HepG2 (cell line): ENCODE measurements around the gene NME4. TPM values are rescaled to one million over a fixed set of nuclear protein-coding genes. Genes with fewer than 3 reads are reported as not detected.

Experiments used
- ATAC-seq: fragments of 200-7000 bp; cut with Tn5 transposase; 3 replicates; pipeline ENCODE4 v1.9.1; 2020; ENCODE audit warnings: mild to moderate bottlenecking, moderate library complexity
- BruUV-seq: library from RNA; stranded (reverse); fragments of 400-500 nt; replicated peaks from 2 replicates; lab custom pipeline; 2021; lab: Mats Ljungman, UMichigan
- CTCF ChIA-PET: fragments of 300-600 bp; formaldehyde crosslinking; extraction: SDS; loops from one replicate; lab custom pipeline; 2021; ENCODE audit warnings: low total read pairs, inconsistent platforms, low intra/inter-chr PET ratio; lab: Yijun Ruan, JAX
- POLR2A ChIA-PET: fragments of 350-600 bp; sonication (Branson Sonifier 250); formaldehyde crosslinking; loops from one replicate; lab custom pipeline; 2020; ENCODE audit warnings: antibody characterized with exemption, inconsistent platforms; lab: Yijun Ruan, JAX
- DNase-seq: peaks from one replicate; pipeline ENCODE4 v3.0.0-alpha.2; 2015; ENCODE audit warnings: low spot score
- FAIRE-seq: peaks from 3 replicates; lab custom pipeline; 2011; peaks lifted over from hg19 to GRCh38; lab: Jason Lieb, UNC
- H2AFZ ChIP-seq: one replicate; pipeline ENCODE4 v1.6.1; 2011; ENCODE audit warnings: low read length, inconsistent platforms
- H3K27ac ChIP-seq: fragments of 300-600 bp; 3 replicates; pipeline ENCODE4 v1.8.0; 2011; ENCODE audit warnings: mixed run types, mild to moderate bottlenecking, mixed read lengths, low read length, inconsistent platforms; ENCODE audit not compliant: insufficient read depth; ENCODE audit errors: extremely low read length
- H3K27me3 ChIP-seq, 2 experiments: fragments of 200-600 bp in 1 of 2; 2 replicates in 1 of 2; 3 replicates in 1 of 2; pipeline versions ENCODE4 v1.6.0 to v1.8.0; 2011; ENCODE audit warnings: low read length in 2 of 2, mild to moderate bottlenecking in 2 of 2, moderate library complexity in 2 of 2, inconsistent platforms in 1 of 2; ENCODE audit not compliant: insufficient read depth in 2 of 2, control insufficient read depth in 1 of 2
- H3K36me3 ChIP-seq, 2 experiments: fragments of 200-600 bp in 1 of 2; replicated peaks in 1 of 2; 2 replicates in 1 of 2; 3 replicates in 1 of 2; pipeline versions ENCODE4 v1.5.1 to v1.8.0; 2011; ENCODE audit warnings: low read length in 2 of 2, inconsistent platforms in 1 of 2; ENCODE audit not compliant: insufficient read depth in 2 of 2, control insufficient read depth in 1 of 2
- H3K4me1 ChIP-seq: 2 replicates; pipeline ENCODE4 v1.5.1; 2012; ENCODE audit warnings: low read length, inconsistent platforms; ENCODE audit not compliant: insufficient read depth
- H3K4me2 ChIP-seq: 2 replicates; pipeline ENCODE4 v1.6.0; 2011; ENCODE audit warnings: low read depth, low read length, inconsistent platforms
- H3K4me3 ChIP-seq, 3 experiments: fragments of 200-600 bp in 1 of 3; sonication (generic), shearing (Covaris generic) in 1 of 3; replicated peaks in 1 of 3; 2 replicates each; pipeline ENCODE4 v1.5.1; 2011 to 2016; ENCODE audit warnings: low read length in 3 of 3, inconsistent platforms in 2 of 3, low read depth in 2 of 3, mild to moderate bottlenecking in 2 of 3, control low read depth in 1 of 3, mixed read lengths in 1 of 3; ENCODE audit not compliant: insufficient read depth in 1 of 3
- H3K79me2 ChIP-seq: one replicate; pipeline ENCODE4 v1.6.1; 2011; ENCODE audit warnings: low read length, inconsistent platforms; ENCODE audit not compliant: insufficient read depth
- H3K9ac ChIP-seq: 2 replicates; pipeline ENCODE4 v1.6.0; 2011; ENCODE audit warnings: mild to moderate bottlenecking, low read depth, low read length, inconsistent platforms; ENCODE audit not compliant: insufficient read depth
- H3K9me3 ChIP-seq: 2 replicates; pipeline ENCODE4 v1.5.1; 2012; ENCODE audit warnings: mild to moderate bottlenecking, low read length
- H4K20me1 ChIP-seq: 2 replicates; pipeline ENCODE4 v1.6.0; 2011; ENCODE audit warnings: inconsistent platforms, mild to moderate bottlenecking, low read length, moderate library complexity; ENCODE audit not compliant: insufficient read depth
- PHF8 ChIP-seq: sonication (generic); formaldehyde crosslinking; IDR thresholded peaks from 2 replicates; pipeline ENCODE4 v1.5.0; 2020; ENCODE audit warnings: missing genetic modification reagents
- RARG ChIP-seq: sonication (generic); formaldehyde crosslinking; IDR thresholded peaks from 2 replicates; pipeline ENCODE4 v1.4.0; 2020; ENCODE audit warnings: low read depth, mild to moderate bottlenecking, missing genetic modification reagents
- ZHX2 ChIP-seq, 2 experiments: sonication (generic) in 1 of 2; formaldehyde crosslinking in 1 of 2; IDR thresholded peaks; 2 replicates each; pipeline versions ENCODE4 v1.6.1 to v1.9.0; 2014 to 2022; ENCODE audit warnings: antibody characterized with exemption in 1 of 2, borderline replicate concordance in 1 of 2, inconsistent platforms in 1 of 2, low read depth in 1 of 2, missing genetic modification reagents in 1 of 2
- ZNF574 ChIP-seq: sonication (generic); formaldehyde crosslinking; IDR thresholded peaks from 2 replicates; pipeline ENCODE4 v1.4.0; 2020; ENCODE audit warnings: missing genetic modification reagents
- WGBS: methylation state at CpG from one replicate; pipeline ENCODE4 v1.1.6; 2017; ENCODE audit warnings: low lambda C conversion rate; 5-methylcytosine and 5-hydroxymethylcytosine counted together
- in situ Hi-C: cut with HindIII; loops from 2 replicates; pipeline ENCODE4 v1.10.0; 2017; ENCODE audit warnings: low pct_unique_long_range_greater_than_20kb; ENCODE audit not compliant: extremely low pct_ligation_motif_present
- intact Hi-C: fragments of 100-400 bp; cut with micrococcal nuclease; formaldehyde crosslinking; loops from one replicate; pipeline ENCODE4 v1.10.0; 2022; ENCODE audit not compliant: unreplicated experiment
- polyA plus RNA-seq, 8 experiments: library from polyadenylated mRNA; depleted of rRNA in 3 of 8; stranded (reverse) in 7 of 8; unstranded in 1 of 8; fragments of >200 nt; fragmentation: Illumina TruSeq in 4 of 8; extraction: Trizol in 4 of 8; gene quantifications; 2 replicates each; pipeline versions ENCODE4 v1.2.1 to v1.2.3, GENCODE V29; 2011 to 2016; ENCODE audit warnings: low read depth in 4 of 8, missing spikeins in 1 of 8, mixed read lengths in 1 of 8; ENCODE audit not compliant: insufficient read depth in 1 of 8
- total RNA-seq, 5 experiments: library from RNA; depleted of rRNA; stranded (reverse); fragments of >200 nt; fragmentation: Illumina TruSeq; extraction: Trizol; gene quantifications; 2 replicates each; pipeline ENCODE4 v1.2.3, GENCODE V29; 2016; ENCODE audit warnings: low read depth in 1 of 5
- TF ChIP-seq, protein P1 (sequence below): sonication (generic); formaldehyde crosslinking; IDR thresholded peaks from 2 replicates; pipeline ENCODE4 v1.4.0; 2020; ENCODE audit warnings: missing genetic modification reagents

NME4 gene
- total and polyA plus RNA-seq, 2 of the 13 experiments (the other 11 are each of a cell fraction or from before 2014, with no cell fraction given) = 121 to 263 TPM

DNA sequence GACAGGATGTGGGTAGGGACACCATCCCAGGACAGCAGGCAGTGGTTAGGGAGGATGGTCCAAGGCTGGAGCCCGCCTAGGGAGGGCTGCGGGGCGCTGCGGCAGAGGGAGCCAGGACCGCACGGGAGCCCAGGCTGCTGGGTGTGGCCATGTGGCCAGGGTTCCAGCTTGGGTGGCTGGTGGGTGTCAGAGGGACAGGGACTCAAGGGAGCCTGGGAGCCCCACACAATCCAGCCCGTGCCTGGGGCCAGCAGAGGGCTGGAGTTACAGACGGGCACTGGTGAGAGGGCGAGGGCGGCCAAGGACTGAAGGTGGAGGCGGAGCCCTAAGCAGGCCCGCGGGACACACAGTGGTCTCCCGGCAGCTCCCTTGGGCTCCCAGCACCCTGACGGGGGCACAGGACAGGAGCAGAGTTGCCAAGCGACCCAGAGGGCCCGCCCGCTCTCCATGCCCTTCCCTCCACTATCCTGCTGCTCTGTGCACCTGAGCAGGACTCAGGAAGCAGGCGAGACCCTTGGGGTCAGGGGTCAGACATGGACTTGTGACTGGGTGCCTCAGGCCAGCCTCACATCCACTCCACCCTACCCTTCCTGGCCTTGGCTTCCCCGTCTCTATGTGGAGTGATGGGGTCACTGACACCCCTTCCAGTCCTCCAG, 33.8 kb upstream of the NME4 start (continued):
- TF ChIP-seq, protein P1, sequence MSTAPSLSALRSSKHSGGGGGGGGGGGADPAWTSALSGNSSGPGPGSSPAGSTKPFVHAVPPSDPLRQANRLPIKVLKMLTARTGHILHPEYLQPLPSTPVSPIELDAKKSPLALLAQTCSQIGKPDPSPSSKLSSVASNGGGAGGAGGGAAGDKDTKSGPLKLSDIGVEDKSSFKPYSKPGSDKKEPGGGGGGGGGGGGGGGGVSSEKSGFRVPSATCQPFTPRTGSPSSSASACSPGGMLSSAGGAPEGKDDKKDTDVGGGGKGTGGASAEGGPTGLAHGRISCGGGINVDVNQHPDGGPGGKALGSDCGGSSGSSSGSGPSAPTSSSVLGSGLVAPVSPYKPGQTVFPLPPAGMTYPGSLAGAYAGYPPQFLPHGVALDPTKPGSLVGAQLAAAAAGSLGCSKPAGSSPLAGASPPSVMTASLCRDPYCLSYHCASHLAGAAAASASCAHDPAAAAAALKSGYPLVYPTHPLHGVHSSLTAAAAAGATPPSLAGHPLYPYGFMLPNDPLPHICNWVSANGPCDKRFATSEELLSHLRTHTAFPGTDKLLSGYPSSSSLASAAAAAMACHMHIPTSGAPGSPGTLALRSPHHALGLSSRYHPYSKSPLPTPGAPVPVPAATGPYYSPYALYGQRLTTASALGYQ (CRISPR knock-in tag) = no peak
- no peak for TF ChIP-seq RARG (CRISPR knock-in tag)
- TF ChIP-seq PHF8 = no peak

GRCh38 chr16:363766-364490, 33.1 kb upstream of the NME4 start:
- H3K27me3 ChIP-seq = peaks cover 1 to 13% of the 10 kb centered on the region in 2 experiments; a peak in 4 of 5 replicates
- in situ Hi-C loops = loop anchor here (5.0 kb wide), 1 partner anchor 92 kb away; no protein-coding TSS in a partner anchor
- intact Hi-C loops = loop anchor here (5.0 kb wide), 2 partner anchors 137 to 247 kb away; partner anchors contain the start of gene LUC7L
- H3K4me1 ChIP-seq = peaks cover 74% of the 10 kb centered on the region
- ATAC-seq (peak; percentile 2; the same call in 1 of the 3 replicates), DNase-seq (no peak), FAIRE-seq (no peak)
- BruUV-seq = no TSS peak
- ChIA-PET POLR2A (interaction anchor here (0.9 to 2.7 kb wide), 3 partner anchors 11 to 22 kb away, joined by 3 to 15 read pairs (median 4); partner anchors contain the start of gene AXIN1), CTCF (interaction anchor here (0.9 kb wide), 1 partner anchor 257 kb away, joined by 3 read pairs; no protein-coding TSS in a partner anchor)
- H2AFZ ChIP-seq = no peak overlapping the region
- 7% methylated on average over 11 of the region's 24 CpGs for WGBS
- no peaks in the 10 kb centered on the region for H3K79me2 ChIP-seq
- H3K27ac ChIP-seq = no peak overlapping the region
- H3K36me3 ChIP-seq = peaks cover 4 to 20% of the 10 kb centered on the region in 2 experiments; a peak in 4 of 5 replicates
- 0 out of 2 replicates have a peak overlapping the region, but pooled peaks have one; percentile 15 for H3K9ac ChIP-seq
- H4K20me1 ChIP-seq = no peaks in the 10 kb centered on the region
- no peaks in the 10 kb centered on the region for H3K9me3 ChIP-seq
- H3K4me3 ChIP-seq = peak overlapping the region; percentile 32 to 73 (median 42); a peak in 5 of 6 replicates
- peak overlapping the region; percentile 90 for H3K4me2 ChIP-seq
- TF ChIP-seq ZHX2 (IDR thresholded peaks at IDR 0.05; ENCODE audit: low read depth) = 0 out of 2 replicates have a peak, but pooled peaks have one; percentile 4
- no peak for TF ChIP-seq ZHX2 (CRISPR knock-in tag; IDR thresholded peaks at IDR 0.05; ENCODE audit: borderline replicate concordance)
- TF ChIP-seq ZNF574 (CRISPR knock-in tag) = peak; percentile 32; the same call in 1 of the 2 replicates
